GM19035 (cell line): ENCODE measurements around the gene ITGA11.
A peak's percentile ranks its signal among the peaks of the same experiment; 100 is the strongest.

Experiments
- ATAC-seq: cut with Tn5 transposase; IDR thresholded peaks from one replicate; pipeline ENCODE4 v1.9.1; 2021; ENCODE audit not compliant: unreplicated experiment

Gene ITGA11

DNA sequence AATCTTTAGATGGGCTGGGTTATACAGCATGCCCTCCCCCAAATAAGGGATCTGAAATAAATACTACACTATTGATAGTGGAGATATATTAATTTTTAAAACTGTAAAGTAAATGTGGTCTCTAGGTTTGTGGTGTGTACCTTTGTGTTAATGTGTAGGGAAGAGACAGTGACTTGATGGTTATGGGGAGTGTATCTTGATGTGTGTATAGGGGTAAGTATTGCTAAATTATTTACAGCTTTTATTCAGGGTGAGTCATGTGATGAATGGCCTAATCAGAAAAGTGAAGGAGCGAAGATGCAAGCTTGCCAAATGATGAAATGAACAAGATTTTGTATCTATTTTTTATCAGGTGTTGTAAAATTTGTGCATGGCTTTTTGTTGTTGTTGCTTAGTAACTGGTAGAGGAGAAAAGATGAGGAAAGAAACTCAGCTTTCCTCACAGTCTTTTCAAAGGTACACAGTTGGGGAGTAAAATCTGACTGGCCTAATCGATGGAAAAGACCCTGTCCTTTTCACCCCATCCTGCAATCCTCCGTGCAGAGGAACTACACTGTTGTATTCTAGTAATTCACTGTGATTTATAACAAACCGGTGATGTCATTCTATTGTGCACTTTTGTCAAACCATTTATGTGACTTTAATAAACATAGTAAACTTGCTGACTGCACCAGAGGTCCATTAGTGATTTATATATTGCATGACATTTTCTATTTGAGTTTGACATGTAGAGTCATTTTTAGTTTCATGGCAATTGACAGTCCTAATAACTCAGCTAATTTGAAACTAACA, 136.8 kb downstream of the ITGA11 start:
- no peak for ATAC-seq

DNA sequence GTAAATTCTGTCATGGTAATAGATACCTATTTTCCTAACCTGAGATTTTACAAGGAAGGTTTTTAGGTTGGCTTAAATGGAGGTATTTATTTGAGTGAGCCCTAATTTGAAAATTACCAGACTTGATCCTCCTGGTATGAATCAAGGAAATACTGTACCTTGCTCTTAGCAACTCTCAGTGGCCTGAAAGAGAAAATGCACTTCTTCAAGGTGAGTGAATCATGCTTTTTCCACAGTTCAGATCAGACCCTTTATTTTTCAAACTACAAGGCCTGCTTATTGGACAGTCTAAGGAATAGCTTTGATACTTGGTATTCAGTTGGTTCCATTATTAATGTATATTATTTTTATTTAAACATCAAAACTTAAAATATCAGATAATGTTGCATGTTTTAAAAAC, 139.0 kb downstream of the ITGA11 start:
- ATAC-seq, result no peak

DNA sequence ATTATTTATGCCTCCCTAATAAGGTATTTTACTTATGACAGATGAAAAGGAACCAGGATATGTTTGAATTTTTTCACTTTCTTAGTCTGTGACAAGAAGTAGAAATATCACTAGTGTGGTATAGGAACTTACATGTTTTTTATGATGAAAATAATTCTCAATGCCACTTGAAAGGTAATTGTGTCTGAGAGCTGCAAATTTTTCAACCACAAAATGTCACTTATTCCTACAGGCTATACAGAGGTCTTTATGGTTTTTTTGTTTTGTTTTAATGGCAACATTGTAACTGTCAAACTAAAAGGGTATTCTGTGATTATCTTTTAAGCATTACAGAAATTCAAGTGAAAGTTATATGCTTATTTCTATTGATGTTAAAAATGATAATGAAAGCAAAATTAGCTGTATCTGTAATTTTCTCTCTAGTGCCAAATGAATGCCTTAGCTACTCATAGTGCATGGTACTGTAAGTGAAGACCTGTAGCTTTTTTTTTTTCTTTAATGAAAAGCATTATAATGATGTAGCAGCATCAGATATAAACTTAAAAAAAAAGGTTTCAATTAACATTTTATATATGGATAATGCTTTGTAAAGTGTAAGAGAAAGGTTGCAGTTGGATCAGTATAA, 139.7 kb downstream of the ITGA11 start:
- ATAC-seq, result no peak

DNA sequence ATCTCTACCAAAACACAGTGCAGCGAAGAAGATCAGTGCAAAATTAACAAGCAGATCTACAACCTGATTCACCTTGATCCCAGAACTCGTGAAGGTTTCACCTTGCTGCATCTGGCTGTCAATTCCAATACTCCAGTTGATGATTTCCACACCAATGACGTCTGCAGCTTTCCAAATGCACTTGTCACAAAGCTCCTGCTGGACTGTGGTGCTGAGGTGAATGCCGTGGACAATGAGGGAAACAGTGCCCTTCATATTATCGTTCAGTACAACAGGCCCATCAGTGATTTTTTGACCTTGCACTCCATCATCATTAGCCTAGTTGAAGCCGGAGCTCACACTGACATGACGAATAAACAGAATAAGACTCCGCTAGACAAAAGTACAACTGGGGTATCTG, 141.2 kb downstream of the ITGA11 start:
- no peak for ATAC-seq

DNA sequence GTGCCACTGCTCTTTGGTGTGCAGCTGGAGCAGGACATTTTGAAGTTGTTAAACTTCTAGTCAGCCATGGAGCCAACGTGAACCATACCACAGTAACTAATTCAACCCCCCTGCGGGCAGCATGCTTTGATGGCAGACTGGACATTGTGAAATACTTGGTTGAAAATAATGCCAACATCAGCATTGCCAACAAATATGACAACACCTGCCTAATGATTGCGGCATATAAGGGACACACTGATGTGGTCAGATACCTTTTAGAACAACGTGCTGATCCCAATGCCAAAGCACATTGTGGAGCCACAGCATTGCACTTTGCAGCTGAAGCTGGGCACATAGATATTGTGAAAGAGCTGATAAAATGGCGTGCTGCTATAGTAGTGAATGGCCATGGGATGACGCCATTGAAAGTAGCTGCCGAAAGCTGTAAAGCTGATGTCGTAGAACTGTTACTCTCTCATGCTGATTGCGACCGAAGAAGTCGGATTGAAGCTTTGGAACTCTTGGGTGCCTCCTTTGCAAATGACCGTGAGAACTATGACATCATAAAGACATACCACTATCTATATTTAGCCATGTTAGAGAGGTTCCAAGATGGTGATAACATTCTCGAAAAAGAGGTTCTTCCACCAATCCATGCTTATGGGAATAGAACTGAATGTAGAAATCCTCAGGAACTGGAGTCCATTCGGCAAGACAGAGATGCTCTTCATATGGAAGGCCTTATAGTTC, 142.2 kb downstream of the ITGA11 start:
- no peak for ATAC-seq

DNA sequence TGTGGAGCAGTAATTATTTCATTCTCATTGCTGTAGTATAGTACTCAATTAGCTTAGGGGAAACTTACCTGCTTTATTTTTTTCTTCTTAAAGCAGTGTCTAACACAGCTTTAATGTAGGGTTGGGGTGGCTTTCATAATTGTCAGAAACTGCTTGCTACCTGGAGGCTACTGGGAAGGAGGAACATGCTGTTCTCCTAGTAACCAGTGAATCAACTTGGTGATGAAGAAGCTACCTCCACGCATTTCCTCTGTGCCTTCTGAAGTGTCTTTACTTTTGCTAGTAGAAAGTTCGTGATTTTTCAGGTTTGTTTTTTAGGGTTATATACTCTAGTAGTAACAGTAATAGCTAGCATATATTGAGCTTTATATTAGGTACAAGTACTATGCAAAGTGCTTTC, 142.9 kb downstream of the ITGA11 start:
- no peak for ATAC-seq

DNA sequence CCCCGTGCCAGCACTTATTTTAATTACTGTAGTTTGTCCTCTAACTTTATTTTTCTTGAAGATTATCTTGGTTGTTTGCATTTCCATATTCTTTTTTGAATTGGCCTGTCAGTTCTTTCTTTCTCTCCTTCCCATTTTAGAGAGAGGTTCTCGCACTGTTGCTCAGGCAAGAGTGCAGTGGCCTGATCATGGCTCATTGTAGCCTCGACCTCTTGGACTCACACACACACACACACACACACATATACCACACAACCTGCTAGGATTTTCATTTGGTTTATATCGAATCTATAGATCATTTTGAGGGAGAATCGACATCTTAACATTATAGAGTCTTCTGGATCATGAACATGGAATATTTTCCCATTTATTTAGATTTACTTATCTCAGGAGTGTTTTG, 145.7 kb downstream of the ITGA11 start:
- ATAC-seq, result no peak

DNA sequence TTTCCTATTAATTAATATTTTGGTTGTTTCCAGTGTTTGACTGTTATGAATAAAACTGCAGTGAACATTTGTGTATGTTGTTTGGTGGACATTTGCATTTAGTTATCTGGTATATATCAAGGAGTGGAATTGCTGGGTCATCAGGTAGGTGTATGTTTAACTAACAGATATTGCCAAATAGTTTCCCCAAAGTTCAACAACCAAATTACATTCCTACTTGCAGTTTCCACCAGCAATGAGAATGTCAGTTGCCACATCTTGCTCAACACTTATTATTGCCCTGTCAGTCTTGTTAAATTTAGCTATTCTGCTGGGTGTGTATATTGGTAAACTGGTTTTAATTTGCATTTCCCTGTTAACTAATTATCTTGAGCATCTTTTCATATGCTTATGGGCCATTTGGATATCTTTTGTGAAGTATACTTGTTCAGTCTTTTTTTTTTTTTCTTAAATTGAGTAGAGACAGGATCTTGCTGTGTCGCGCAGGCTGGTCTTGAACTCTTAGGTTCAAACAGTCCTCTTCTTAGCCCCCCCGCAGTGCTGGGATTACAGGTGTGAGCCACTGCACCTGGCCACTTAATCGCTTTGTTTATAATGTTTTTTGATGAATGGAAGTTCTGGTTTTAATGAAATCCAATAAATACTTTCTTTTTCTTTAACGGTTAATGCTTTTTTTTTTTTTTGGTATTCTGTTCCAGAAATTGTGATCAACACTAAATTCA, 146.5 kb downstream of the ITGA11 start:
- no peak for ATAC-seq

DNA sequence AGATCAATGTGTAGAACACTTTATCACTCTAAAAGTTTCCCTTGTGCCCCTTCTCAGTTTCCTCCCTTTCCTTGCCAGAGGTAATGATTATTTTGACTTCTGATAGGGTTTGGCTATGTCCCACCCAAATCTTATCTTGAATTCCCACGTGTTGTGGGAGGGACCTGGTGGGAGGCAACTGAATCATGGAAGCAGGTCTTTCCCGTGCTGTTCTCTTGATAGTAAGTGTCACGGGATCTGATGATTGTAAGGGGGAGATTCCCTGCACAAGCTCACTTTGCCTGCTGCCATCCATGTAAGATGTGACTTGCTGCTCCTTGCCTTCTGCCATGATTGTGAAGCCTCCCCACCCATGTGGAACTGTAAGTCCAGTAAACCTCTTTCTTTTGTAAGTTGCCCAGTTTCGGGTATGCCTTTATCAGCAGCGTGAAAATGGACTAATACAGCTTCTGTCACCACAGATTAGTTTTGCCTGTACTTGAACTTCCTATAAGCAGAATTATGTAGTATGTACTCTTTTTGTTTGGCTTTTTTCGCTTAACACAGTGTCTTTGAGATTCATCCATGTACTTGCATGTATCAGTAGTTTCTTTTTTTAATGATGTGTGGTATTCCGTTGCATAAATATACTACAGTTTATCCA, 147.2 kb downstream of the ITGA11 start:
- no peak for ATAC-seq

DNA sequence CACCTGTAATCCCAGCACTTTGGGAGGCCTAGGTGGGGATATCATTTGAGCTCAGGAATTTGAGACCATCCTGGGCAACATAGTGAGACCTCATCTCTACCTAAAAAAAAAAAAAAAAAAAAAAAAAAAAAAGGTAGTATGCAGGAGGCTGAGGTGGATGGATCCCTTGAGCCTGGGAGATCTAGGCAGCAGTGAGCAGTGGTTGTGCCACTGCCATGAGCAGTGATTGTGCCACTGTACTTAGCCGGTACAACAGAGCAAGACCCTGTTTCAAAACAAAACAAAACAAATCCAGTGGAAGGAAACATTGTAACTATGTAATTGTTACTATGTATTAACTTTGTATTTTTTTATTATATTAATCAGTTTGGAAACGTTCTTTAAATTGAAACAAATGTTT, 148.6 kb downstream of the ITGA11 start:
- ATAC-seq, result no peak

DNA sequence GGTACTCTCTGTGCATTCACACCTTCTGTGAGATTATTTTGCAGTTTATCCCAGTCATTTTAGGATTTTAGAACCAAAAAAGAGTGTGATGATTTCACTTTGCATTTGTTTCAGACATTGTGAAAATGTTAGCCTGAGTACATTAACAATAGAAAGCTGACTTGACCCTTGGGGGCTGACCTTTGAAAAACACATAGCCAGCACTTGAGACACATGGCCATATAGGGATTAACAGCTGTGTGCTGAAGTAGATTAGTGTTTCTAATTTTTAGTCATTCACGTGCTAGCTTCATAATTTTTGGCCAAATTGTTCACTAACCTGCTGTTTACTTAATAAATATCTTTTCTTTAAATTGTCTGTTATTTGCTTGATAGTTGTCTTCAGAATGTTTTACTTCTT, 151.0 kb downstream of the ITGA11 start:
- no peak for ATAC-seq

DNA sequence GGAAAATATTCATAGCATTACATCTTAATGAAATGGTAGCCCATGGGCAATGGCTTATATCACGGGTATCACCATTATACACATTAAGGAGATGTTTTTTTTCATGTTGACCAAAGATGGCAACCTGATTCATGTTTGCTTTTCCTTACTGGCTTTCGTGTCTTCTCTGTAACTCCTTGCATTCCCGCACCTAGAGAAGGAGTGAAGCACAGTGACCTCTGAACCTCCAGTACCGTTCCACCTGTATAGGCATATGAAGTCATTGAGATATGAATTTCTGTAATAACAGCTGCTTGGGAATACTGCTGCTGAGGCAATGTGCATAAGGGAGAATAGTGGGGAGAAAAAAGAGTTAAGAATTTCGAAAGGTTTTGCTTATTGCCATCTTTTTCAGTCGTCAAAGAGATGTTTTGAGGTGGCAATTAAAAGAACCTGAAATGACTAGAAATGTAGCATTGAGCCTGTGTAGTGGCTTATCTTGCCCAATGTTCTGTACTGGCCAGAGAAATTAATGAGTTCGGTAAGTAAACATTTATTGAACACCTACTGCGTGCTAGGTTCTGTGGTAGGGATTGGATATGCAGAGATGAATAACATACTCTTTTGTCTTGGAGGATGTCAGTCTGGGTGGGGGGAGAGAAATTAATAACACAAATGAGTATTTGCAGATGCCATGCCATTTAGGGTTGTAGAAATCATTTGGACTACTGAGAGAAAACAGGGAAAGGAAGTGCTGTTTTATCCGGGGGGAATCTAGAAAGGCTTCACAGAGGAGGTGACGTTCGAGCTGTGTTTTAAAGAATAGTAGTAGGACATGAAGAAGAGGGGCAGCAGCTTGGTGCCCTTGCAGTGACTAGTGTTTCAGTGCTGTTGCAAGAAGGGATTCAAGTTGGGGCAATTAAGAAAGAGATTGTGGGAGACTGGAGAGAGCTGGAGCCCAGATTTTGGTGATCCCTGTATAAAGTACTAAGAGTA, 151.9 kb downstream of the ITGA11 start:
- ATAC-seq, result no peak

DNA sequence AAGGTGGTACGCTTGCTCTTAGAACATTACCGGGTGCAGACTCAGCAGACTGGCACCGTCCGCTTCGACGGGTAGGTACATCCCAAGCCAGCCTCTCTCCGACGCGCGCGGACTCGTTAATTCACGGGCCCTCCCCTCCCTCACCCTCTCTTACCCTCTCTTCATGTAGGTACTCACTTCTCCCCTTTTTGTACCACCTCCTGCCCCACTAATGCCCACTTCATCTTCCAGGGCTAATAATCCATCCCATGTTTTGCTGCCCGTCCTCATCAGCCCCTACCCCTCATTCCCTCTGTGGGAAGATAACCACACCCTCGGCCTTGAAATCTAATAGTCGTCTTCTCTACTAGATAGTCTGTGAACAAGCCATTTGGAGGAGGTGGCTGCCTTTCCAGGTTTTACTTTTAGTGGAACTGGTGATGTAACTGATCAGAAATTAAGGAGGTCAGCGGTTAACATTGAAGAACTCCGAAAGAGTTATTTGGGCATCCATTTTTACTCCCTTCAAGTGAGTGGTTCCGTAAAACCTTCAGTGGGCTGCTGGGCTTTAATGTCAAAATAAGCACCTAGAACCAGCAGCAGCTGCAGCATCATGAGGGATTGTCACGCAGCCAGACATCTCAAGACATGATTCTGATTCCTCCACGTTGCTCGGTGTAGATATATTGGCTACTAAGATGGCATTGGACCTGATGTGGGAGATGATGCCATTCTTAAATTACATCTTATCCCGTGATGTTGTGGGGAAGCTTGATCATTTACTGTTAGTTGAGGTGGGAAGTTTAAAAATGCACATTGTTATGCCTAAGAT, 153.2 kb downstream of the ITGA11 start:
- ATAC-seq, result no peak

DNA sequence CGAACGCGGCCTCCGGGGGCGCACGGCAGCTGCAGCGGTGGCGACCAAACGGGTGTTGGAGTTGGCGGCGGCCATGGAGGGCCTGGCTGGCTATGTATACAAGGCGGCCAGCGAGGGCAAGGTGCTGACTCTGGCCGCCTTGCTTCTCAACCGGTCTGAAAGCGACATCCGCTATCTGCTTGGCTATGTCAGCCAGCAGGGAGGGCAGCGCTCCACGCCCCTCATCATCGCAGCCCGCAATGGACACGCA, 153.7 kb downstream of the ITGA11 start:
- ATAC-seq, result no peak

DNA sequence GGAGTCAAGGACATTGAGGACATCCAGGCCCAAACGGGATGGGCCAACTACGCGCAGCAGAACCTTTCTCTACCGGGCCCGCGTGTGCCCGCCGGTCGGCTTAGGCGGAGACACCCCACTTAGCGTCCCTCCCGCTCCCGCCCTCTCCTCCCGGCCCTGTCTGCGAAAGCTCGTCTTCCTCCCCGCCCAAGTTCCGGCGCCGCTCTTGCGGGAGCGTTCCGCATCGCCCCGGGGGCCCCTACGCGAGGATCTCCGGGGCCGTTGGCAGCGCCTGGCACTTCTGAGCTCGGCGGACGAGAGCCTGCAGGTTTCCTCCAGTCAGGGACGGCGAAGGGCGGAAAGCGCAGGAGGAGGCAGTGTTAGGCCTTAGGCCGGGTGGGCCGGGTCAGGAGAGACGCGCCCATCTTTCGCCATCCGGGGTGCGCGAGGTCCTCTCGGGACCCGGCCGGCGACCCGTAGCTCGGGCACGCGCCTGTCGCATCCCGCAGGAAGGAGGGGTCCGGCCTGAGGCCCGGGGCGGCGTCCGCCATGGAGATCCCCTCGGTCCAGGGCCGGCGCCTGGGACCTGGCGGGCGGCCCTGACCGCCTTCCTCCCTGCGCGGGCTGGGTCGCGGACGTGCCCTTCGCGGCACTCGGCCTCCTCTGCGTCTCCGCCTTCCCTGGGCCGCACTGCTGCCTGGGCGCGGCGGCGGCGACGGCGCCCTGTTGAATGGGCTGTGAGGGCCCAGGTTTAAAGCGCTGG, 154.2 kb downstream of the ITGA11 start, which contains the start of gene FEM1B:
Gene FEM1B (plus strand): TSS at position 143 of the 742 bp plus-strand sequence. CDS start 673 bp downstream, outside the sequence.
- ATAC-seq, result peak; percentile 82

DNA sequence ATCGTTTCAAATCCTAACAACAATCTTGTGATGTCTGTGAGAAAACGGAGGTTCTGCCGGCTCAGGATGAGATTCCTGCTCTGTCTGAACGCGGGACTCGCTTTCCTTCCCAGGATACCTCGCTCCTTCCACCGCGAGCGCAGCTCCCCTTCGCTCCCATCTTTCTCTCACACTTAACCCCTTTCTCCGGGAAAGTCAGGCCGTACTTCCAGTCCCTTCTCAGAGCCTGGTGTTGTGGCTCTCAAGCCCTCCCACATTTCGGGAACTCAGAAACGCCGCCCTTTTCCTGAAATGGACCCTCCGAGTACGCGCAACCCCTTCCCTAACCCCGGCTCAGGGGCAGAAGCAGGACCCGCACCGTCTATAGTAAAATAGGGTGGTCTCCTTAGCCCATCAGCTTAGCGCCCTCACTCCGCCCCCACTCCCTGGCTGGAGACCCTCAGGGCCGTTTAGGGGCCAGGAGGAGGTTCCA, 154.8 kb downstream of the ITGA11 start:
- ATAC-seq, result no peak

DNA sequence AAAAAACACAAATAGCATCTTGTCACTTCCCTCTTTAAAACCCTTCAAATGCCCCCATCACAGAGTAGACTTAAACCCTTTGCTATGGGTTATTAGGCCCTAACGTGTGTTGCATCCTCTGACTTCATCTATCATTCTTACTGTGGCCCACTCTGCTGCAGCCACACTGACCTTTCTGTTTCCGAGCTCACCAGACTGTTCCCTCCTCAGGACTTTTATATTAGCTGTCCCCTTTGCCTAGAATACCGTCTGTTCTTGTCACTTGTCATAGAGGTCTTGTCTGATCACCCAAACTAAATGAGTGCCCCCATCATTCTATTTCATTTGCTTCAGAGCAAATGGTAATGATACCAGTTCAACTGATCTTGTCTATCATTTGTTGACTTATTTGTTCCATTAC, 155.3 kb downstream of the ITGA11 start:
- no peak for ATAC-seq

DNA sequence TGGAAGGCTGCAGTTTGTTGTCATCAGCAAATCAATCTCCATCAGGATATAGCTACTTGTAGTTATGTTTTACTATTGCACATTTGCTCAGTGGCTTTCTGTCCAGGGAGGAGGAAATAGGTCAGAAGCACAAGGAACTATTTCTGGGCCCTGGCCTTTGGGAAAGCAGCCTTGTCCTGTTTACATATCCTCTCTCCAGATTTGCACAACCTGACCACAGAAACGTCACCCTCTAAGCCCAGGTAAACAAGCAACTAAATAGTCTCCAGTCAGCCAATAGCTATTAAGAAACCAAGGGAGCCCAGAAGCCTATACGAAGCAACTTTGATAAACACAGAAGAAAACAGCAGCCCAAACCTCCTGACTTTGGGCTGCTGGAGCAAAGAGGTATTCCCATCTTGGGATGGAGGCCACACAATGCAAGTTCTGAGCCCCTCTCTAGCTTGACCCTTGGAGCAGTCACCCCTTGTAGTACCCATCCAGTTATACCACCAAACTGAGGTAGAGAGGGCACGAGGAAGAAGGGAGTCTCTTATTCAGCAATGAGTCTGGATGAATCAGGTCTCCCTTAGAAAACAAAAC, 156.7 kb downstream of the ITGA11 start:
- ATAC-seq, result no peak
